BLaER1 treated with 17β-estradiol and CSF1 and Interleukin-3, amounts not matched to agents 10 nM and 100 nM (cell line): ENCODE results near the gene SH3PXD2B.
"Not testable (repeated sequence)": the region's sequence is repeated elsewhere in the genome, so short reads cannot be mapped to it uniquely, and the experiment has no call there.

ENCODE experiments used
- H3K27ac ChIP-seq, 11 experiments: shearing (Covaris generic); formaldehyde crosslinking; 2 replicates each; pipeline ENCODE4 v1.8.1; 2022
- H3K27me3 ChIP-seq, 11 experiments: shearing (Covaris generic); formaldehyde crosslinking; 2 replicates each; pipeline ENCODE4 v1.8.1; 2022
- H3K36me3 ChIP-seq, 11 experiments: shearing (Covaris generic); formaldehyde crosslinking; 2 replicates each; pipeline ENCODE4 v1.8.1; 2022
- H3K4me1 ChIP-seq, 10 experiments: shearing (Covaris generic); formaldehyde crosslinking; 2 replicates each; pipeline ENCODE4 v1.8.1; 2022
- H3K4me2 ChIP-seq, 11 experiments: shearing (Covaris generic); formaldehyde crosslinking; 2 replicates each; pipeline ENCODE4 v1.8.1; 2022
- H3K4me3 ChIP-seq, 10 experiments: shearing (Covaris generic); formaldehyde crosslinking; 2 replicates each; pipeline ENCODE4 v1.8.1; 2022
- H3K9ac ChIP-seq, 11 experiments: shearing (Covaris generic); formaldehyde crosslinking; 2 replicates each; pipeline ENCODE4 v1.8.1; 2022
- H3K9me3 ChIP-seq, 11 experiments: shearing (Covaris generic); formaldehyde crosslinking; replicated peaks in 1 of 11; 2 replicates each; pipeline ENCODE4 v1.8.1; 2022
- H4K20me1 ChIP-seq, 11 experiments: shearing (Covaris generic); formaldehyde crosslinking; 2 replicates each; pipeline ENCODE4 v1.8.1; 2022
- Cebpa-rat ChIP-seq, 11 experiments: shearing (Covaris generic); IDR thresholded peaks; 2 replicates each; pipeline ENCODE4 v1.8.1; 2022

The SH3PXD2B gene

GRCh38 chr5:172412724-172413286 is 41.5 kb downstream of the SH3PXD2B start:
- Histone ChIP-seq H3K4me3 (peak overlapping the region in 5 of 10 experiments; percentile 1 to 56 (median 18); a peak in 5 of 20 replicates), H3K9me3 (no peaks in the 10 kb centered on the region), H3K4me1 (peaks cover 75 to 100% (median 86%) of the 10 kb centered on the region in 10 experiments), H3K4me2 (peak overlapping the region; percentile 74 to 98 (median 92)), H3K9ac (peak overlapping the region; percentile 60 to 82 (median 74); a peak in 21 of 22 replicates), H4K20me1 (no peaks in the 10 kb centered on the region), H3K27ac (peak overlapping the region; percentile 75 to 93 (median 89)), H3K27me3 (no peaks in the 10 kb centered on the region), H3K36me3 (peaks cover 0 to 19% (median 0%) of the 10 kb centered on the region in 11 experiments; a peak in 7 of 22 replicates)
- TF ChIP-seq Cebpa-rat (IDR thresholded peaks at IDR 0.05), result peak; percentile 79 to 95 (median 87); a peak in 21 of 22 replicates

- peaks cover 0 to 4% (median 0%) of the 10 kb centered on the region in 11 experiments; a peak in 1 of 22 replicates for H4K20me1 ChIP-seq
- H3K27me3 ChIP-seq, result no peaks in the 10 kb centered on the region
- TF ChIP-seq Cebpa-rat (IDR thresholded peaks at IDR 0.05), result no peak
- peak overlapping the region; percentile 74 to 98 (median 92) for H3K4me2 ChIP-seq
- H3K4me3 ChIP-seq, result peak overlapping the region in 2 of 10 experiments; percentile 18 to 37; a peak in 1 of 20 replicates
- H3K27ac ChIP-seq, result peak overlapping the region; percentile 73 to 93 (median 89); a peak in 21 of 22 replicates
- H3K4me1 ChIP-seq, result peaks cover 66 to 98% (median 74%) of the 10 kb centered on the region in 10 experiments
- H3K36me3 ChIP-seq, result peaks cover 0 to 24% (median 0%) of the 10 kb centered on the region in 11 experiments; a peak in 8 of 22 replicates
- H3K9ac ChIP-seq, result peak overlapping the region; percentile 43 to 82 (median 74); a peak in 21 of 22 replicates
- no peaks in the 10 kb centered on the region for H3K9me3 ChIP-seq
These were observed 42.7 kb downstream of the SH3PXD2B start for GRCh38 chr5:172411484-172412072.

GRCh38 chr5:172410662-172411483 is 43.5 kb downstream of the SH3PXD2B start:
- peaks cover 64 to 92% (median 70%) of the 10 kb centered on the region in 10 experiments for H3K4me1 ChIP-seq
- peak overlapping the region in 1 of 10 experiments; percentile 37; a peak in 1 of 20 replicates for H3K4me3 ChIP-seq
- H4K20me1 ChIP-seq, result peaks cover 0 to 7% (median 0%) of the 10 kb centered on the region in 11 experiments; a peak in 1 of 22 replicates
- peaks cover 0 to 28% (median 7%) of the 10 kb centered on the region in 11 experiments; a peak in 12 of 22 replicates for H3K36me3 ChIP-seq
- H3K9me3 ChIP-seq, result no peaks in the 10 kb centered on the region
- no peak for TF ChIP-seq Cebpa-rat (IDR thresholded peaks at IDR 0.05)
- H3K27ac ChIP-seq, result peak overlapping the region; percentile 73 to 93 (median 89); a peak in 21 of 22 replicates
- peak overlapping the region; percentile 48 to 82 (median 74); a peak in 19 of 22 replicates for H3K9ac ChIP-seq
- H3K4me2 ChIP-seq, result peak overlapping the region; percentile 74 to 98 (median 92)
- H3K27me3 ChIP-seq, result no peaks in the 10 kb centered on the region

- Histone ChIP-seq H4K20me1 (peaks cover 0 to 7% (median 0%) of the 10 kb centered on the region in 11 experiments; a peak in 1 of 22 replicates), H3K27me3 (no peaks in the 10 kb centered on the region), H3K4me2 (peak overlapping the region; percentile 50 to 98 (median 92); a peak in 21 of 22 replicates), H3K9me3 (no peaks in the 10 kb centered on the region), H3K9ac (peak overlapping the region in 6 of 11 experiments; percentile 15 to 82 (median 49); a peak in 8 of 22 replicates), H3K36me3 (peaks cover 0 to 30% (median 13%) of the 10 kb centered on the region in 11 experiments; a peak in 15 of 22 replicates), H3K4me3 (no peak overlapping the region), H3K4me1 (peaks cover 57 to 84% (median 63%) of the 10 kb centered on the region in 10 experiments), H3K27ac (peak overlapping the region; percentile 4 to 93 (median 87); a peak in 19 of 22 replicates)
- no peak for TF ChIP-seq Cebpa-rat (IDR thresholded peaks at IDR 0.05)
These were observed 44.2 kb downstream of the SH3PXD2B start for GRCh38 chr5:172410160-172410559.

- not testable (repeated sequence) for H3K9me3 ChIP-seq, H3K27me3 ChIP-seq, H3K4me3 ChIP-seq, H4K20me1 ChIP-seq
- H3K27ac ChIP-seq, result peak overlapping the region in 10 of 11 experiments; percentile 42 to 93 (median 86); a peak in 19 of 22 replicates
- peaks cover 0 to 37% (median 20%) of the 10 kb centered on the region in 11 experiments; a peak in 17 of 22 replicates for H3K36me3 ChIP-seq
- peaks cover 50 to 78% (median 56%) of the 10 kb centered on the region in 10 experiments for H3K4me1 ChIP-seq
- H3K4me2 ChIP-seq, result peak overlapping the region; percentile 50 to 98 (median 92); a peak in 21 of 22 replicates
- peak overlapping the region in 2 of 11 experiments; percentile 15 to 74; a peak in 1 of 22 replicates for H3K9ac ChIP-seq
These were observed 44.8 kb downstream of the SH3PXD2B start for GRCh38 chr5:172409477-172409876.

GRCh38 chr5:172407822-172408221 is 46.5 kb downstream of the SH3PXD2B start:
- no peaks in the 10 kb centered on the region for H3K27me3 ChIP-seq
- no peak for TF ChIP-seq Cebpa-rat (IDR thresholded peaks at IDR 0.05)
- H3K4me1 ChIP-seq, result peaks cover 34 to 76% (median 39%) of the 10 kb centered on the region in 10 experiments
- peak overlapping the region in 2 of 11 experiments; percentile 10 to 42; a peak in 4 of 22 replicates for H3K4me2 ChIP-seq
- no peak overlapping the region for H3K4me3 ChIP-seq
- H4K20me1 ChIP-seq, result peaks cover 0 to 12% (median 0%) of the 10 kb centered on the region in 11 experiments; a peak in 1 of 22 replicates
- H3K27ac ChIP-seq, result no peak overlapping the region
- peaks cover 0 to 5% (median under 1%) of the 10 kb centered on the region in 11 experiments; a peak in 6 of 22 replicates for H3K9me3 ChIP-seq
- H3K9ac ChIP-seq, result peak overlapping the region in 1 of 11 experiments; percentile 16; a peak in 2 of 22 replicates
- H3K36me3 ChIP-seq, result peaks cover 0 to 53% (median 32%) of the 10 kb centered on the region in 11 experiments; a peak in 19 of 22 replicates

- Histone ChIP-seq H3K4me2 (peak overlapping the region in 2 of 11 experiments; percentile 5 to 13; a peak in 2 of 22 replicates), H3K36me3 (peaks cover 0 to 59% (median 37%) of the 10 kb centered on the region in 11 experiments; a peak in 19 of 22 replicates), H3K4me1 (peaks cover 28 to 72% (median 34%) of the 10 kb centered on the region in 10 experiments), H3K4me3 (no peak overlapping the region), H3K9me3 (peaks cover 0 to 10% (median 5%) of the 10 kb centered on the region in 11 experiments; a peak in 8 of 22 replicates), H3K27ac (no peak overlapping the region), H4K20me1 (peaks cover 0 to 16% (median 0%) of the 10 kb centered on the region in 11 experiments; a peak in 1 of 22 replicates), H3K9ac (no peak overlapping the region), H3K27me3 (no peaks in the 10 kb centered on the region)
- TF ChIP-seq Cebpa-rat (IDR thresholded peaks at IDR 0.05), result no peak
These were observed 47.1 kb downstream of the SH3PXD2B start for GRCh38 chr5:172407241-172407691.
